HG03378 (cell line): ENCODE results near the gene TPSG1.
"Not testable (repeated sequence)": the region's sequence is repeated elsewhere in the genome, so short reads cannot be mapped to it uniquely, and the experiment has no call there.

Experiments
- ATAC-seq: cut with Tn5 transposase; IDR thresholded peaks from one replicate; pipeline ENCODE4 v1.9.1; 2021; ENCODE audit warnings: mild to moderate bottlenecking, moderate library complexity; ENCODE audit not compliant: unreplicated experiment

TPSG1 gene

GRCh38 chr16:1198671-1199346 lies 26.3 kb downstream of the TPSG1 start:
- ATAC-seq: not testable (repeated sequence)

DNA sequence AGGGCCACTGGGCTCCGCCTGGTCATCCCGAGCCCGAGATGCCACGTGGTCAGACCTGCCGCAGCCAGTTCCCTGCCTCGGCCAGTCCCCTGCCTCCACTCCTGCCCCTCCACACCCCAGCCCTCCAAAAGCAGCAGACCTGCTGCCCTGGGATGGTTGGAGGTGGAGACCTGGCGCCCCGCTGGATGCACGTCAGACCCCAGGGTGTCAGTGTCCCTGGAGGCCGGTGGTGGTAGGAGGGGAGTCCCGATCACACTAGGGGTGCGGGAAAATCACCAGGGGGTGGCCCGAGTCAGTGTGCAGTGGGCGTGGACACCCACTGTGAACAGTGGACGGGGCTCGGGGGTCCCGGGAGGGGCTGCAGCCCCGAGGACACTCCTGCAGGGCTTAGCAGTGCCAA lies 26.9 kb downstream of the TPSG1 start:
- no peak for ATAC-seq

GRCh38 chr16:1197237-1197866 lies 27.7 kb downstream of the TPSG1 start:
- no peak for ATAC-seq

DNA sequence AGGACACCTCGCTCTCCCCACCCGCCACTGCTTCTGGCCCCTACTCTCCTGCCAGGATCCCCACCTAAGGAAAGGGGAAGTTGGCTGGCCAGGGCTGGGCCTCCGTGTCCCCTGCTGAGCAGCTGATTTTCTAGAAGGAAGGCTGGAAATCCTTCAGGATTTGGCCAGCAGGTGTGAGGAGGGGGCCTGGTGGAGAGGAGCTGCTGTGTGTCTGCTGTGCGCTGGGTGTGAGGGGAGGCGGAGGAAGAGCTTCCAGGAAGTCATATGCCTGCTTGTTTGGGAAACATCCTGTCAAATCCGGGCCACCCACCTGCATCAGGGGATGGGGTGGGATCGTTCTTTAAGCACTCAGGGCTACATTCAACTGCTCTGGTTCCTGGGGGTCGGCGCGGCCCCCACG lies 28.6 kb downstream of the TPSG1 start:
- no peak for ATAC-seq

GRCh38 chr16:1195393-1195666 lies 29.7 kb downstream of the TPSG1 start:
- no peak for ATAC-seq

- no peak for ATAC-seq
Measured at GRCh38 chr16:1194665-1195392, 30.2 kb downstream of the TPSG1 start.

- no peak for ATAC-seq
Measured at GRCh38 chr16:1193825-1194581, 31.1 kb downstream of the TPSG1 start.

GRCh38 chr16:1193143-1193824 lies 31.8 kb downstream of the TPSG1 start:
- no peak for ATAC-seq

DNA sequence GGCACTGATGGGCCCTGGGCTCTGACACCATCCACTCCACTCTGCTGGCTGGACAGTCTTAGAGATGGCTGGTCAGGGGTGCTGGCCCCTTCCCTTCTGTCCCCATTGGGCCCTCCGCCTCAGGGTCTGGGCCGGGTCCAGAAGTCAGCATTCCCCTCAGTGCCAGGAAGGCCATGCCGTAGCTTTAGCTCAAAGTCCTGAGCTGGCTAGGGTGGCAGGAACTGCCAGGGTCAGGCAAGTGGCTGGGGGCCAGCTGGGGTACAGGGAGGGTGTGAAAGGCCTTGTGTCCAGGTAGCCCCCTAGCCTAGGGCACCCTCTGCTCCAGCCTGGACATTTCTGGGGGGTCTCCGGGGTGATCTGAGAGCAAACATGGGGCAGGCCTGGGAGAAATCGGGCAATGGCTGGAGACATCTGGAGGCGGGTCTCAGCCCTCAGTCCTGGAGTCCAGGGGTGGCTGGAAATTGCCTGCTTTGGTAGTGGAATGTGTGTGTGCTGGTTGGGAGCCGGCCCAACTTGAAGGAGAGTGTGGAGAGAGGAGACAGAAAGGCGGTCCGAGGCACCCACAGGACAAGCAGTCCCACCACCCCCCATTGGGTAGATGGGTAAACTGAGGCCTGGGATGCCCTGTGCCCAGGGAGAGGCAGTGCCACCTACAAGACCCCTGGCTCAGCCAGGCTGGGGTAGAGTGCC lies 32.5 kb downstream of the TPSG1 start:
- ATAC-seq: no peak

GRCh38 chr16:1190789-1191188 lies 34.3 kb downstream of the TPSG1 start:
- not testable (repeated sequence) for ATAC-seq

DNA sequence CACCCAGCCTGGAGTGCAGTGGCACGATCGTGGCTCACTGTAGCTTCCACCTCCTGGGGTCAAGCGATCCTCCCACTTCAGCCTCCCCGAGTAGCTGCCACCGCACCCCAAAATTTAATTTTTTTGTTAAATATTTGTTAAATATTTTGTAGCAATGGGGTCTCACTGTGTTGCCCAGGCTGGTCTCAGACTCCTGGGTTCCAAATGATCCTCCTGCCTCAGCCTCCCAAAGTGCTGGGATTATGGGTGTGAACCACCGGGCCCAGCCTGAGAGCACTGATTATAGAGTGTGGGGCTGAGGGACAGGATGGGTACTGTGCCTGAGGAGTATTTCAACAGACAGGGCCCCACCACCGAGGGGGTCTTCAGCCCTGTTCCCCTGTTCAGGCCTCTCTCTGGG lies 35.6 kb downstream of the TPSG1 start:
- ATAC-seq: no peak

- ATAC-seq: no peak
Measured at GRCh38 chr16:1188432-1189189, 36.5 kb downstream of the TPSG1 start.

- not testable (repeated sequence) for ATAC-seq
Measured at GRCh38 chr16:1185460-1186207, 39.4 kb downstream of the TPSG1 start.

DNA sequence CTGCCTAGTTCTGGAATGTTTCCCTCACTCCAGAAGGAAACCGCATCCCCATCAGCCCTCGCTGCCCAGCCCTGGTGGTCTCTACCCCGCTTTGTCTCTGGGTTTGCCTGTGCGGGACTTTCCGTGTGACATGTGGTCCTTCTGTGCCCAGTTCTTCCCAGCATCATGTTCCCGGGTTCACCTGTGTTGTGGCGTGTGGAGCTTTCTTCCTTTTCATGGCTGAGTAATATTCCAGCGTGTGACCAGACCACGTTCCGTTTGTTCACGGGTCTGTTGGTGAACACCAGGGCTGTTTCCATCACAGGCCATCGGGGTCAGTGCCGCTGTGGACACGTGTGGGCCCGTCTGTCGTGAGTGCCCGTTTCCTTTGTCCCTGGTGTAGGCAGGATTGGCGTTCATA lies 40.1 kb downstream of the TPSG1 start:
- ATAC-seq: no peak

- ATAC-seq: no peak
Measured at GRCh38 chr16:1184156-1184868, 40.8 kb downstream of the TPSG1 start.

- no peak for ATAC-seq
Measured at GRCh38 chr16:1182950-1183907, 41.8 kb downstream of the TPSG1 start.

DNA sequence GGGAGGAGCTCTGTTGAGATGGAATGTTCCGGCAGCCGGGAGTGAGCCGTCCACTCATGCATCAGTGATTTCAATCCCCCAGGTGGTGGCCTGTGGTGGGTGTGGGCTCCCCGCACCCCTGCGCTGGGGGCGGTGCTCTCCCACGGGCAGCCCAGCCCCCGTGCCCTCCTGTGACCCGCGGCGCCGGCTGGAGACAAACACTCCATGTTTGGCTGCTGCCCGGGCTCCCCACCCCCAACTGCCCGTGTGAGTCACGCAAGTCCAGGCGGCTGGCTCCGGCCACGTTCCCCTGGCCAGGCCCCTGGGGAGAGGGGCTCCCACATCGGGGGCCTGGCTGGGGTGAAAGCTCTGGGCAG lies 42.8 kb downstream of the TPSG1 start:
- ATAC-seq: no peak
